Mucosa of stomach (tissue), 1 donor: ENCODE results near the gene C22orf39.

Experiments used
- H3K27me3 ChIP-seq: one replicate; pipeline ENCODE4 v1.7.0; 2013; ENCODE audit warnings: mild to moderate bottlenecking, low read length; ENCODE audit not compliant: control insufficient read depth, insufficient read depth
- H3K36me3 ChIP-seq: one replicate; pipeline ENCODE4 v1.7.0; 2013; ENCODE audit warnings: low read length; ENCODE audit not compliant: control insufficient read depth, insufficient read depth
- H3K4me1 ChIP-seq: one replicate; pipeline ENCODE4 v1.7.0; 2013; ENCODE audit warnings: mild to moderate bottlenecking, low read length; ENCODE audit not compliant: control insufficient read depth, insufficient read depth
- H3K4me3 ChIP-seq: one replicate; pipeline ENCODE4 v1.7.0; 2013; ENCODE audit warnings: low read length
- H3K9ac ChIP-seq: one replicate; pipeline ENCODE4 v1.7.0; 2013; ENCODE audit warnings: mild to moderate bottlenecking, low read length, moderate library complexity
- H3K9me3 ChIP-seq: one replicate; pipeline ENCODE4 v1.7.0; 2013; ENCODE audit warnings: mild to moderate bottlenecking, low read length, moderate library complexity; ENCODE audit not compliant: control insufficient read depth
- donor health status: Pancreatic carcinoma.

C22orf39 gene

GRCh38 chr22:19398652-19399051, 48.9 kb downstream of the C22orf39 start:
- no peaks in the 10 kb centered on the region for H3K9me3 ChIP-seq
- H3K36me3 ChIP-seq = peaks cover 8% of the 10 kb centered on the region
- no peak overlapping the region for H3K9ac ChIP-seq

GRCh38 chr22:19398206-19398605, 49.3 kb downstream of the C22orf39 start:
- Histone ChIP-seq H3K27me3 (no peaks in the 10 kb centered on the region), H3K4me1 (no peaks in the 10 kb centered on the region), H3K9me3 (no peaks in the 10 kb centered on the region), H3K4me3 (no peak overlapping the region), H3K9ac (no peak overlapping the region), H3K36me3 (peaks cover 8% of the 10 kb centered on the region)

More at GRCh38 chr22:19398652-19399051, 48.9 kb downstream of the C22orf39 start:
- Histone ChIP-seq H3K27me3 (no peaks in the 10 kb centered on the region), H3K4me3 (no peak overlapping the region), H3K4me1 (no peaks in the 10 kb centered on the region)

GRCh38 chr22:19397734-19398104, 49.8 kb downstream of the C22orf39 start:
- no peaks in the 10 kb centered on the region for H3K4me1 ChIP-seq
- no peak overlapping the region for H3K9ac ChIP-seq
- no peaks in the 10 kb centered on the region for H3K9me3 ChIP-seq
- no peaks in the 10 kb centered on the region for H3K27me3 ChIP-seq
- H3K36me3 ChIP-seq = peaks cover 8% of the 10 kb centered on the region
- no peak overlapping the region for H3K4me3 ChIP-seq

DNA sequence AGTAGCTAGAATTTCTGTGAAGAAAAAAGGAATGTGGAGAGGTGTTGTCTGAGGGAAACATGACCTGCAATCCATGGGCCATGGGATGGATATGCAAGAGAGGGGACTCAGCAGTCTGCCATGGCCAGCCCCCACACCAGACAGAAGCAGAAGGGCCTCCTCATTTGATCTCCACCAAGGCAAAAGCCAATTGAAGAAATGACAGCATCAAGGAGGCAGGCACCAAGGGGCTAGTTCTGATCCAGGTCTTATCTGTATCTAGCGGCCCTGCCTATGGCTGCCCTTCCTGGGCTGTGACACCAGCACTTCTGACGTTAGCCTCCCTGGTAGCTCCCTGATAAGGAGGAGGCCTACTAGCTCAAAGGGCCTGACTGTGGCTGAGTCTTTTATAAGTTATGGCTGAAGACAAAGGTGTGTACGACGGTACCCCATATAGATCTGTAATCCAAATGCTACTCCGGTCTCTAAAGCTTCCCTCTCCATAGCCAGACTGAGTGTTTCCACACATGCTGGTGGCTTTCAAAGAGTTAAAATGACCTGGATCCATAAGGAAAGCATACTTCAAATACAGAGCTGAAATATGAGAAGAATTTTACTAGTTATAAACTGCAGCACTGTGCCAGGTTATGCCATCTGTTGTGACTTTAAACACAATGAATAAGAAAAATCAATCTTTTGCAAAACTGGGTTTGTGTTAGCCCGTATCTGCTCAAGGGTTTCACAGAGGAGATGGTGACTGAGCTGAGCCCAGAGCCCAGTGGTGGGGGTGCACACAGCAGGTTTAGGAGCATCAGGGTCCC, 50.4 kb downstream of the C22orf39 start:
- no peak overlapping the region for H3K9ac ChIP-seq
- no peak overlapping the region for H3K4me3 ChIP-seq
- peaks cover 8% of the 10 kb centered on the region for H3K36me3 ChIP-seq
- no peaks in the 10 kb centered on the region for H3K27me3 ChIP-seq
- no peaks in the 10 kb centered on the region for H3K9me3 ChIP-seq
- H3K4me1 ChIP-seq = no peaks in the 10 kb centered on the region

DNA sequence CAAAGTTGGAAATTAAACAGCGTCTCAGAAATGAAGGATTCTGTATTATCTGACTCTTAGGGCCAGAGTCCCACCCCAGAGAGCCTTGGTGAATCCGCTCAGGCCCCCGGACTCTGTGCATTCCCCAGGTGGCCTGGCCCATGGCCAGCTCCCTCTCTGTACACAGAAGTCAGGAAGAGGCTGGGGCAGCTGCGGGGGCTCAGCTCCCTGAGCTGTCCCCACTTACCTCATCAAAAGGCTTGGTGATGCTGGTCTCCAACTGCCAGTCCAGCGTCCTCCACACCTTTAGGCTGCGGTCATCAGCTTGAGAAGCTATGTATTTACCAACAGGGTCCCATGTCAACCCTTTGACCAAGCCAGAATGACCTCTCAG, 51.0 kb downstream of the C22orf39 start:
- H3K4me3 ChIP-seq = no peak overlapping the region
- no peaks in the 10 kb centered on the region for H3K4me1 ChIP-seq
- H3K9ac ChIP-seq = no peak overlapping the region
- H3K9me3 ChIP-seq = no peaks in the 10 kb centered on the region
- H3K27me3 ChIP-seq = no peaks in the 10 kb centered on the region
- H3K36me3 ChIP-seq = peaks cover 8% of the 10 kb centered on the region

- Histone ChIP-seq H3K36me3 (peaks cover 8% of the 10 kb centered on the region), H3K9me3 (no peaks in the 10 kb centered on the region), H3K4me3 (no peak overlapping the region), H3K27me3 (no peaks in the 10 kb centered on the region), H3K4me1 (no peaks in the 10 kb centered on the region), H3K9ac (no peak overlapping the region)
These were observed 52.2 kb downstream of the C22orf39 start for GRCh38 chr22:19395276-19395675.

DNA sequence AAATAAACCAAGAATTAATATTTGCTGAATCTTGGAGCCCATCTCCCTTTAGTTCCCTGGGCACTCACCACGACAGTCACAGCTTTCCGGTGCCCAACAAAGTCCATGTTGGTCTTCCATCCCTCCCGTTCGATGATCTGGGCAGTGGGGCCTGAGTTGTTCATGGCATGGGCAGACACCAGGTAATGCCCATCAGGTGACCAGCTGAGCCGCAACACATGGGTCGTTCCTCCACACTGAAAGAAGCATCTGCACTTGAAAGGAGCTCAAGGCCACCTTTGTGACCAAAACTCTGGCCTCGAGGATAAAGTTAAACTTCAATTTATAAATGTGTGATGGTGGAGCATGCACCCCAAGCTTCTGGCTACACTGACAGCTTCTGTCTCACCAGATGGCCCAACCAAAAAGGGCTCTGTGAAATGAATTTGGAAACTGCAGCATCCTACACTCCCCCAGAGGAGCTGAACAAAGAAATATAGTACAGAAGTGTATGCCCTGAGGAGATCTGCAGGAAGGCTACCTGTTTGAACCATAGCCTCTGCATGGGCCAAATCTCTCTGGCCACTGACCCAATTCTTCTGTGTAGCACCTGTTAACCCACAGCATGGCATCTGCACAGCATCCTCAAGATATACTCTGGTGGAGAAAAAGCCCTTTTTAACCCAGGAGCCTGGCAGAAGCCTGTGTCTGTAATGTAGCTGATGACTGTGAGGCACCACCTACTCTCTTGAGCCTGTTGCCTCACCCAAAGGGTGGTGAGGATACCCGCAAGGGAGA, 53.0 kb downstream of the C22orf39 start:
- H3K4me3 ChIP-seq = no peak overlapping the region
- no peak overlapping the region for H3K9ac ChIP-seq
- H3K9me3 ChIP-seq = no peaks in the 10 kb centered on the region
- H3K4me1 ChIP-seq = no peaks in the 10 kb centered on the region
- no peaks in the 10 kb centered on the region for H3K27me3 ChIP-seq
- peaks cover 9% of the 10 kb centered on the region for H3K36me3 ChIP-seq

GRCh38 chr22:19393704-19394103, 53.8 kb downstream of the C22orf39 start:
- H3K36me3 ChIP-seq = peaks cover 13% of the 10 kb centered on the region
- H3K27me3 ChIP-seq = no peaks in the 10 kb centered on the region
- H3K4me1 ChIP-seq = no peaks in the 10 kb centered on the region
- no peaks in the 10 kb centered on the region for H3K9me3 ChIP-seq
- no peak overlapping the region for H3K4me3 ChIP-seq
- H3K9ac ChIP-seq = no peak overlapping the region
